CD14-positive monocyte (primary cell): ENCODE measurements around the gene ZBTB44. TPM values are rescaled to one million over a fixed set of nuclear protein-coding genes. Genes with fewer than 3 reads are reported as not detected.

Experiments
- DNase-seq, 3 donors: peaks; one replicate each; pipeline ENCODE4 v3.0.0-alpha.2; 2011 to 2022
- H2AFZ ChIP-seq: 2 replicates; pipeline ENCODE4 v1.6.0; 2012; ENCODE audit warnings: mild to moderate bottlenecking, low read depth, low read length, inconsistent platforms; ENCODE audit not compliant: insufficient read depth, poor library complexity, severe bottlenecking
- H3K27ac ChIP-seq, 2 donors: 1 replicate in 1 of 2; 2 replicates in 1 of 2; pipeline ENCODE4 v1.5.1; 2012 to 2013; ENCODE audit warnings: low read length in 2 of 2, control low read depth in 1 of 2, inconsistent platforms in 1 of 2, low read depth in 1 of 2, mild to moderate bottlenecking in 1 of 2
- H3K27me3 ChIP-seq, 2 donors: one replicate each; pipeline versions ENCODE4 v1.6.0 to v1.6.1; 2011 to 2013; ENCODE audit warnings: low read length in 2 of 2; ENCODE audit not compliant: control insufficient read depth in 2 of 2, insufficient read depth in 2 of 2
- H3K36me3 ChIP-seq, 2 donors: replicated peaks in 1 of 2; 1 replicate in 1 of 2; 2 replicates in 1 of 2; pipeline versions ENCODE4 v1.5.1 to v1.6.1; 2012 to 2013; ENCODE audit warnings: low read length in 2 of 2, control low read depth in 1 of 2, inconsistent platforms in 1 of 2, mild to moderate bottlenecking in 1 of 2; ENCODE audit not compliant: insufficient read depth in 2 of 2, control insufficient read depth in 1 of 2
- H3K4me1 ChIP-seq, 2 donors: 1 replicate in 1 of 2; 2 replicates in 1 of 2; pipeline versions ENCODE4 v1.5.1 to v1.6.1; 2012 to 2013; ENCODE audit warnings: low read length in 2 of 2, control low read depth in 1 of 2, inconsistent platforms in 1 of 2, mild to moderate bottlenecking in 1 of 2, moderate library complexity in 1 of 2; ENCODE audit not compliant: insufficient read depth in 2 of 2, control insufficient read depth in 1 of 2
- H3K4me2 ChIP-seq: replicated peaks from 2 replicates; pipeline ENCODE3; 2012; ENCODE audit warnings: low read length, moderate library complexity, mild to moderate bottlenecking; ENCODE audit not compliant: poor library complexity, severe bottlenecking; ENCODE audit errors: extremely low read depth
- H3K4me3 ChIP-seq, 3 experiments: fragments of 200-600 bp in 1 of 3; sonication (generic) in 1 of 3; replicated peaks in 1 of 3; 1 replicate in 2 of 3; 2 replicates in 1 of 3; pipeline ENCODE4 v1.5.1; 2011 to 2013; ENCODE audit warnings: low read length in 3 of 3, mild to moderate bottlenecking in 3 of 3, control low read depth in 2 of 3, low read depth in 2 of 3, inconsistent platforms in 1 of 3, moderate library complexity in 1 of 3
- H3K79me2 ChIP-seq: 2 replicates; pipeline ENCODE4 v1.6.0; 2012; ENCODE audit warnings: mild to moderate bottlenecking, control low read depth, inconsistent platforms, low read length, moderate library complexity; ENCODE audit not compliant: insufficient read depth
- H3K9ac ChIP-seq: 2 replicates; pipeline ENCODE4 v1.6.0; 2017; ENCODE audit warnings: low read length, mild to moderate bottlenecking; ENCODE audit not compliant: insufficient read depth, poor library complexity, severe bottlenecking
- H3K9me3 ChIP-seq, 2 donors: replicated peaks in 1 of 2; 1 replicate in 1 of 2; 2 replicates in 1 of 2; pipeline versions ENCODE4 v1.5.1 to v1.6.1; 2012 to 2013; ENCODE audit warnings: low read length in 2 of 2, control low read depth in 1 of 2; ENCODE audit not compliant: control insufficient read depth in 1 of 2, insufficient read depth in 1 of 2
- H4K20me1 ChIP-seq: 2 replicates; pipeline ENCODE4 v1.6.0; 2012; ENCODE audit warnings: mild to moderate bottlenecking, low read length, control low read depth, moderate library complexity; ENCODE audit not compliant: insufficient read depth
- H3K27ac Mint-ChIP-seq, 7 donors: one replicate each; pipeline ENCODE4 v1.8.0; 2020; ENCODE audit warnings: mild to moderate bottlenecking in 7 of 7, mixed read lengths in 7 of 7, moderate library complexity in 6 of 7, inconsistent platforms in 2 of 7
- H3K27me3 Mint-ChIP-seq, 3 donors: one replicate each; pipeline ENCODE4 v1.8.0; 2021 to 2022; ENCODE audit warnings: low read depth in 3 of 3, mild to moderate bottlenecking in 3 of 3, mixed read lengths in 3 of 3, moderate library complexity in 3 of 3, inconsistent platforms in 1 of 3
- H3K36me3 Mint-ChIP-seq, 2 donors: one replicate each; pipeline ENCODE4 v1.8.0; 2020; ENCODE audit warnings: mixed read lengths in 2 of 2, inconsistent platforms in 1 of 2, mild to moderate bottlenecking in 1 of 2
- H3K4me1 Mint-ChIP-seq: one replicate; pipeline ENCODE4 v1.8.0; 2020; ENCODE audit warnings: mild to moderate bottlenecking, mixed read lengths
- H3K4me3 Mint-ChIP-seq, 2 donors: one replicate each; pipeline ENCODE4 v1.8.0; 2020; ENCODE audit warnings: mild to moderate bottlenecking in 2 of 2, mixed read lengths in 2 of 2, moderate library complexity in 1 of 2
- H3K9me3 Mint-ChIP-seq, 7 donors: one replicate each; pipeline ENCODE4 v1.8.0; 2020 to 2022; ENCODE audit warnings: mixed read lengths in 7 of 7, mild to moderate bottlenecking in 6 of 7, moderate library complexity in 6 of 7, inconsistent platforms in 2 of 7
- WGBS: methylation state at CpG from one replicate; pipeline ENCODE4 v1.1.5; 2013; ENCODE audit warnings: missing lambda C conversion rate; ENCODE audit not compliant: insufficient coverage; 5-methylcytosine and 5-hydroxymethylcytosine counted together
- intact Hi-C, 2 donors: fragments of 100-400 bp; cut with micrococcal nuclease; formaldehyde crosslinking; loops; one replicate each; pipeline versions ENCODE4 v1.15.0 to v1.15.1; 2023
- polyA plus RNA-seq, 3 donors: library from polyadenylated mRNA; depleted of rRNA in 1 of 3; unstranded in 2 of 3; stranded (reverse) in 1 of 3; fragments of 300-500 nt in 2 of 3; fragments of >200 nt in 1 of 3; fragmentation: Illumina TruSeq in 2 of 3; gene quantifications; 1 replicate in 2 of 3; 2 replicates in 1 of 3; pipeline ENCODE4 v1.2.3, GENCODE V29; 2012 to 2021
- TF ChIP-seq, protein P1 (sequence below): fragments of 200-600 bp; IDR thresholded peaks from one replicate; pipeline ENCODE4 v1.8.0; 2022; ENCODE audit warnings: antibody characterized with exemption, mild to moderate bottlenecking

Gene ZBTB44
- polyA plus RNA-seq, 3 donors = 2.4 to 21.3 (median 2.7) TPM

- no peak overlapping the region for H3K4me3 Mint-ChIP-seq
- no peaks in the 10 kb centered on the region for H3K4me1 Mint-ChIP-seq
- TF ChIP-seq, protein P1, sequence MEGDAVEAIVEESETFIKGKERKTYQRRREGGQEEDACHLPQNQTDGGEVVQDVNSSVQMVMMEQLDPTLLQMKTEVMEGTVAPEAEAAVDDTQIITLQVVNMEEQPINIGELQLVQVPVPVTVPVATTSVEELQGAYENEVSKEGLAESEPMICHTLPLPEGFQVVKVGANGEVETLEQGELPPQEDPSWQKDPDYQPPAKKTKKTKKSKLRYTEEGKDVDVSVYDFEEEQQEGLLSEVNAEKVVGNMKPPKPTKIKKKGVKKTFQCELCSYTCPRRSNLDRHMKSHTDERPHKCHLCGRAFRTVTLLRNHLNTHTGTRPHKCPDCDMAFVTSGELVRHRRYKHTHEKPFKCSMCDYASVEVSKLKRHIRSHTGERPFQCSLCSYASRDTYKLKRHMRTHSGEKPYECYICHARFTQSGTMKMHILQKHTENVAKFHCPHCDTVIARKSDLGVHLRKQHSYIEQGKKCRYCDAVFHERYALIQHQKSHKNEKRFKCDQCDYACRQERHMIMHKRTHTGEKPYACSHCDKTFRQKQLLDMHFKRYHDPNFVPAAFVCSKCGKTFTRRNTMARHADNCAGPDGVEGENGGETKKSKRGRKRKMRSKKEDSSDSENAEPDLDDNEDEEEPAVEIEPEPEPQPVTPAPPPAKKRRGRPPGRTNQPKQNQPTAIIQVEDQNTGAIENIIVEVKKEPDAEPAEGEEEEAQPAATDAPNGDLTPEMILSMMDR = no peak
- no peak overlapping the region for H3K4me2 ChIP-seq
- H3K4me1 ChIP-seq = no peaks in the 10 kb centered on the region
- peaks cover 0 to 4% (median 0%) of the 10 kb centered on the region in 7 donors for H3K9me3 Mint-ChIP-seq
- no peaks in the 10 kb centered on the region for H3K36me3 ChIP-seq
- no peak overlapping the region for H3K27ac ChIP-seq
- peaks cover 2 to 6% (median 3%) of the 10 kb centered on the region in 3 donors for H3K27me3 Mint-ChIP-seq
- no peak for DNase-seq
- H3K79me2 ChIP-seq = no peaks in the 10 kb centered on the region
- H2AFZ ChIP-seq = no peak overlapping the region
- no peaks in the 10 kb centered on the region for H3K36me3 Mint-ChIP-seq
- no peaks in the 10 kb centered on the region for H4K20me1 ChIP-seq
- H3K4me3 ChIP-seq = no peak overlapping the region
- WGBS = 96% methylated on average over 11 of the region's 14 CpGs
- no peak overlapping the region for H3K9ac ChIP-seq
- H3K27me3 ChIP-seq = no peaks in the 10 kb centered on the region
- H3K9me3 ChIP-seq = no peaks in the 10 kb centered on the region
- intact Hi-C loops = no loop called here
- no peak overlapping the region for H3K27ac Mint-ChIP-seq
Observed at GRCh38 chr11:130218501-130219070, 96.1 kb downstream of the ZBTB44 start.

DNA sequence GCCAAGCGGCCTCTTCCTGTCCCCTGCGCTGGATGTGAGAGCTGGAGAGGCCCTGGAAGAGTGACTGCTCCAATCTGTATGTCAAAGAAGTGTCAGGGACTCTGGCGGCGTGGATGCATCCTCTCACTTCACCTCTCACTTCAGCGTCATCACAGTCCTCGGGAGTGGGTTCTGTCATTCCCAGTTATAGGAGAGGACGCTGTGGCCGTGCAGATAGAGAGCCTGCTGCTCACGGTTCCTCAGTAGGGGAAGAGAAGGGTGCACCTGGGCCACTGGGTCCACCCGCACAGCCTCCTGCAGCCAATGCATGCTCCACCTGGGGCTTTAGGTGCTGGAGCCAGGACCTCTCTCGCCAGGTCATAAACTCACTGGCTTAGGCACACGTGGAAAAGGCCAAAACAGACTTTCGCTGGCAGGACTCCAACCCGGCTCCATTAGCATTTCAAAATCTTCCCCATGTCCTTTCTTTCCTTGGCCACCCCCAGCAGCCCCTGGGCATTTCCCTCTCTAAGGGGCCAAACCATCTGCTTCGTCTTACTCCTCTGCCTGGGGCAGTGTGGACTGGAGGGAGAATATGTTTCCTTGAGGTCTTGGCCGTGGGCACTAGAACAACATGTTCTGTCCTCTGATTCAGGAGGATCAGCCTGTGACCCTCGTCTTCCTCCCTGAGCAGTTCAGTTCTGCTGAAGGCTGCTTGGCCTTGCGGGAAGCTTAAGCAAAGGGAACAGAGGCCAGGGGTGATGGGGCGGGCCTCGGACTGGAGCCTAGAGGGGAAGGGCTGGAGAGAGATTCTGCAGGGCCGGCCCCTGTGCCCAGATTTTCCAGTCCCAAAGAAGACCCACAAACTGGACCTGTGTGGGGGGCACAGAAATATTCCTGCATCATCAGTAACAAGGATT lies 97.3 kb downstream of the ZBTB44 start:
- no peaks in the 10 kb centered on the region for H3K36me3 ChIP-seq
- H3K36me3 Mint-ChIP-seq = no peaks in the 10 kb centered on the region
- H3K79me2 ChIP-seq = no peaks in the 10 kb centered on the region
- H3K27ac Mint-ChIP-seq = peak overlapping the region in 1 of 7 donors; percentile 6
- intact Hi-C loops = no loop called here
- no peak overlapping the region for H3K4me3 ChIP-seq
- no peak for DNase-seq
- H3K9ac ChIP-seq = no peak overlapping the region
- H3K4me2 ChIP-seq = no peak overlapping the region
- no peaks in the 10 kb centered on the region for H3K27me3 ChIP-seq
- peaks cover 2% of the 10 kb centered on the region for H3K4me1 Mint-ChIP-seq
- peaks cover 2 to 6% (median 3%) of the 10 kb centered on the region in 3 donors for H3K27me3 Mint-ChIP-seq
- TF ChIP-seq, protein P1 = no peak
- no peak overlapping the region for H3K4me3 Mint-ChIP-seq
- H4K20me1 ChIP-seq = peaks cover 4% of the 10 kb centered on the region
- H2AFZ ChIP-seq = no peak overlapping the region
- H3K9me3 Mint-ChIP-seq = peaks cover 0 to 4% (median 0%) of the 10 kb centered on the region in 7 donors
- no peaks in the 10 kb centered on the region for H3K9me3 ChIP-seq
- no peak overlapping the region for H3K27ac ChIP-seq
- peaks cover 3 to 6% of the 10 kb centered on the region in 2 donors for H3K4me1 ChIP-seq
- 94% methylated on average over 13 of the region's 21 CpGs for WGBS
